Keratinocyte (primary cell): ENCODE measurements around the gene FANCG.

ENCODE experiments used
- CTCF ChIP-seq, 3 experiments: IDR thresholded peaks in 1 of 3; conservative IDR thresholded peaks in 1 of 3; optimal IDR thresholded peaks in 1 of 3; 2 replicates in 2 of 3; 3 replicates in 1 of 3; pipeline versions ENCODE3 to v1.5.1; 2011; ENCODE audit warnings: low read length in 3 of 3, mild to moderate bottlenecking in 3 of 3, moderate library complexity in 2 of 3, control low read depth in 1 of 3, inconsistent platforms in 1 of 3; ENCODE audit not compliant: insufficient read depth in 2 of 3; ENCODE audit errors: extremely low read depth in 1 of 3
- EZH2 ChIP-seq: IDR thresholded peaks from one replicate; pipeline ENCODE4 v1.6.1; 2012; ENCODE audit warnings: inconsistent platforms, mild to moderate bottlenecking, low read length, moderate library complexity

- no peak for TF ChIP-seq CTCF (optimal IDR thresholded peaks at IDR 0.05 in 1 of 3, IDR thresholded peaks at IDR 0.05 in 1 of 3, conservative IDR thresholded peaks at IDR 0.05 in 1 of 3; ENCODE audit: extremely low read depth in 1 of 3, insufficient read depth in 2 of 3, low read length in 3 of 3)
- no peak for TF ChIP-seq EZH2
Measured at GRCh38 chr9:35029852-35030251, 49.9 kb downstream of the FANCG start.
